Stimulated activated naive B cell treated with anti-CD40 and anti-IgM and Interleukin-4, amounts not matched to agents 10 μg/mL and 1 μg/mL and 100 μg/mL, for 72 hours (primary cell): ENCODE results near the gene MIEF1.
A peak's percentile ranks its signal among the peaks of the same experiment; 100 is the strongest.

Source experiments
- ATAC-seq, 2 donors: fragments of 150-1000 bp; cut with Tn5 transposase; replicated peaks; 2 replicates each; pipeline ENCODE4 v1.10.0; 2021; ENCODE audit warnings: moderate library complexity in 1 of 2
- DNase-seq: peaks from one replicate; pipeline ENCODE4 v3.0.0; 2021
- H3K27ac Mint-ChIP-seq: one replicate; pipeline ENCODE4 v1.8.0; 2022; ENCODE audit warnings: mild to moderate bottlenecking, mixed read lengths
- H3K27me3 Mint-ChIP-seq, 2 donors: one replicate each; pipeline ENCODE4 v1.8.0; 2022; ENCODE audit warnings: mixed read lengths in 2 of 2
- H3K36me3 Mint-ChIP-seq, 2 donors: one replicate each; pipeline ENCODE4 v1.8.0; 2022; ENCODE audit warnings: mixed read lengths in 2 of 2, mild to moderate bottlenecking in 1 of 2
- H3K4me1 Mint-ChIP-seq, 2 donors: one replicate each; pipeline ENCODE4 v1.8.0; 2022; ENCODE audit warnings: mixed read lengths in 2 of 2, mild to moderate bottlenecking in 1 of 2
- H3K4me3 Mint-ChIP-seq, 2 donors: one replicate each; pipeline ENCODE4 v1.8.0; 2022; ENCODE audit warnings: mild to moderate bottlenecking in 2 of 2, mixed read lengths in 2 of 2, moderate library complexity in 1 of 2
- H3K9me3 Mint-ChIP-seq, 2 donors: one replicate each; pipeline ENCODE4 v1.8.0; 2022; ENCODE audit warnings: mixed read lengths in 2 of 2, mild to moderate bottlenecking in 1 of 2

MIEF1 gene

DNA sequence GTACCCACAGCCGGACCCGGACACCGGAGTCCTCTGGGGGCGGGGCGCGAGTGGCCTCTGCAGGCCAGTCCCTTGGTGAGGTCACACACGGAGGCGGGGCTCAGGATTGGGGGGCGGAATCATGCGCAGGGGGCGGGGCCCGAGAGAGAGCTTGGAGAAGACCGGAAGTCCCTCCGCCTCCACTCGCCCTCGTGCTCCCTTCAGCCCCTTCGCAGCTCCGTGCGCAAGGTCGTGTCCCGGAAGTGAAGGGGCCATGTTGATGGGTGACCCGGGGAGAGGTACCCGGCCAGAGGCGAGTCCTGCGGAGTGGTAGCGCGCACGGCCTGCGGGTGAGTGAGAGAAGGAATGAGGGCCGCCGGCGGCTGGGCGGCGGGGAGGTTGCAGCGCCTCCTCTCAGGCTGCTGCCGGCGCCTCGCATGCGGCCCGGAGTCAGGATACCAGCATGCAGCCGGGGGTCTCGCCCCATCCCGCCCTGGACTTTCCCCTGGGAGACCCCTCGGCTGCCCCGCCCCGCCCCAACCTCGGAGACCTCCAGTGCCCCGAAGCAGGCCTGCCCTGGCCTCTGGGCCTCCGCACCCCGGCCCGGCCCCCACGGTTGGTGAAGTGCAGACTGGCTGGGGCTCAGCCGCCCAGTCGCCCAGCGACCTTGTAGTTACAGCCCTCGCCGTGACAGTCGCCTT lies at the start of gene MIEF1:
Gene MIEF1, plus strand, starts transcription at position 182 of the 680 bp plus-strand sequence. CDS start 9,005 bp downstream, outside the sequence.
- ATAC-seq = peak; percentile 98 to 99
- DNase-seq = peak; percentile 92
- Mint-ChIP-seq H3K4me3 (peak within 1 kb of the TSS; percentile 86 to 95), H3K9me3 (no peaks in the 10 kb centered on the region), H3K36me3 (peaks cover 25 to 33% of the 10 kb centered on the region in 2 donors), H3K27ac (peak within 1 kb of the TSS; percentile 94), H3K4me1 (peaks cover 23 to 43% of the 10 kb centered on the region in 2 donors), H3K27me3 (no peaks in the 10 kb centered on the region)

GRCh38 chr22:39452740-39453040 lies 49.4 kb upstream of the MIEF1 start:
- DNase-seq (no peak), ATAC-seq (no peak)
- no peak overlapping the region for H3K27ac Mint-ChIP-seq
- peaks cover 13 to 23% of the 10 kb centered on the region in 2 donors for H3K27me3 Mint-ChIP-seq
- no peak overlapping the region for H3K4me3 Mint-ChIP-seq
- H3K4me1 Mint-ChIP-seq = peaks cover 41 to 54% of the 10 kb centered on the region in 2 donors
- H3K36me3 Mint-ChIP-seq = peaks cover 3 to 16% of the 10 kb centered on the region in 2 donors
- no peaks in the 10 kb centered on the region for H3K9me3 Mint-ChIP-seq

- H3K9me3 Mint-ChIP-seq = no peaks in the 10 kb centered on the region
- DNase-seq = no peak
- H3K27me3 Mint-ChIP-seq = peaks cover 20 to 33% of the 10 kb centered on the region in 2 donors
- no peak for ATAC-seq
- peaks cover 3 to 23% of the 10 kb centered on the region in 2 donors for H3K36me3 Mint-ChIP-seq
- peak overlapping the region; percentile 52 for H3K27ac Mint-ChIP-seq
- H3K4me1 Mint-ChIP-seq = peaks cover 39 to 52% of the 10 kb centered on the region in 2 donors
- no peak overlapping the region for H3K4me3 Mint-ChIP-seq
Observed at GRCh38 chr22:39453765-39454378, 48.2 kb upstream of the MIEF1 start.

GRCh38 chr22:39454385-39454871 lies 47.7 kb upstream of the MIEF1 start:
- Mint-ChIP-seq H3K4me1 (peaks cover 33 to 50% of the 10 kb centered on the region in 2 donors), H3K4me3 (no peak overlapping the region), H3K36me3 (peaks cover 3 to 23% of the 10 kb centered on the region in 2 donors), H3K27ac (peak overlapping the region; percentile 60), H3K9me3 (no peaks in the 10 kb centered on the region), H3K27me3 (peaks cover 20 to 33% of the 10 kb centered on the region in 2 donors)
- ATAC-seq (no peak), DNase-seq (no peak)

DNA sequence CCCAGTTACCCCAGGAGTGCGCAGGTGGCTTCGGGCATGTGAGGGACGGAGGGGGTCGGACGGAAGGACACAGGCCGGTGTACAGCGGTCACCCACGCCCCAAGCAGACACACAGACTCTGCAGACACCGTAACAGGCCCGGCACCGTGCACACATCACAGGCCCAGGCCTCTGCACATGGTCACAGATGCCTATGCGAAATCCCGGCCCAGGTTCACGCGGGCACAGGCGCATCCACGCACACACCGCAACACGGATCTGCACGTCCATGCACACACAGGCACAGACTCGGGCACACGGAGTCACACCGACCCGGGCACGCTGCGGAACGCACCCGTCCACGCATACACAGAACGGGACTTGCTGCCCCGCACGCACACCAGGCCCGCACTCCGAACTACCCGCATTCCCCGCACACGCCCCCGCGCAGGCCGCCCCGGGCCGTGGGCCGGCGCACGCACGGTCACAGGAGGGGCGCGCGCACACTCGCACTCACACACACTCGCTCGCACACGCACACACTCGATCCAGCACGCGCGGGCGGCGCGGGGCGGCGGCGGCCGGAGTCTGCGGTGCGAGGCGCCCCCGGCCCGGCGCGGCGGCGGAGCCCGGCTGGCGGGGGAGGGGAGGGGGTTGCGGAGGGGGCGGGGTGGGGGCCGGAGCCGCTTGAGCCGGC lies 45.4 kb upstream of the MIEF1 start, which contains the start of gene MGAT3:
Gene MGAT3, plus strand, starts transcription at position 491 of the 676 bp plus-strand sequence. CDS start 30,336 bp downstream, outside the sequence.
- peaks cover 26 to 45% of the 10 kb centered on the region in 2 donors for H3K4me1 Mint-ChIP-seq
- H3K27ac Mint-ChIP-seq = peak within 1 kb of the TSS; percentile 51
- DNase-seq (no peak), ATAC-seq (peak in 1 of 2 donors; percentile 11)
- peaks cover 3 to 23% of the 10 kb centered on the region in 2 donors for H3K36me3 Mint-ChIP-seq
- peaks cover 20 to 33% of the 10 kb centered on the region in 2 donors for H3K27me3 Mint-ChIP-seq
- H3K9me3 Mint-ChIP-seq = no peaks in the 10 kb centered on the region
- peak within 1 kb of the TSS; percentile 73 to 86 for H3K4me3 Mint-ChIP-seq

DNA sequence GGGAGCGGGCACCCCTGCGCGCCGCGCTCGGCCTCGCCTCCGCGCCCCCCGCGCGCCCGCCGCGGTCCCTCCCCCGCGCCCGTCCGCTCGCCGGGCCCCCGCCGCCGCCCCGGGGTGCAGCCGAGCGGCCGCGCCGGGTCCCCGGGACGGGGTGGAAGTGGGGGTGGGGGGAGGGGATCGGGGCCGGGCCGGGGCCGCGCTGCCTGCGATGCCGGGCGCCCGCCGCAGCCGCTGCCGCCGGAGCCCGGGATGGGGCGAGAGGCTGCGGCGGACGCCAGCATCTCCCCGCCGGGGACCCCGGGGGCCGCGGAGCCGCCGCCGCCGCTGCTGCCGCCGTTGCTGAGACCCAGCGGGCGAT lies 44.9 kb upstream of the MIEF1 start:
- DNase-seq (no peak), ATAC-seq (peak; percentile 40 to 47)
- Mint-ChIP-seq H3K36me3 (peaks cover 3 to 23% of the 10 kb centered on the region in 2 donors), H3K4me1 (peaks cover 26 to 45% of the 10 kb centered on the region in 2 donors), H3K27me3 (peaks cover 20 to 33% of the 10 kb centered on the region in 2 donors), H3K4me3 (no peak overlapping the region), H3K9me3 (no peaks in the 10 kb centered on the region), H3K27ac (no peak overlapping the region)

GRCh38 chr22:39457556-39458443 lies 44.3 kb upstream of the MIEF1 start:
- Mint-ChIP-seq H3K27ac (peak overlapping the region; percentile 83), H3K4me1 (peaks cover 28 to 49% of the 10 kb centered on the region in 2 donors), H3K9me3 (no peaks in the 10 kb centered on the region), H3K4me3 (peak overlapping the region; percentile 86 to 87), H3K27me3 (peaks cover 20 to 33% of the 10 kb centered on the region in 2 donors), H3K36me3 (peaks cover 3 to 23% of the 10 kb centered on the region in 2 donors)
- DNase-seq (no peak), ATAC-seq (peak; percentile 43 to 48)

- peaks cover 4 to 23% of the 10 kb centered on the region in 2 donors for H3K36me3 Mint-ChIP-seq
- ATAC-seq = no peak
- DNase-seq = no peak
- peak overlapping the region; percentile 86 to 87 for H3K4me3 Mint-ChIP-seq
- H3K9me3 Mint-ChIP-seq = no peaks in the 10 kb centered on the region
- peak overlapping the region; percentile 83 for H3K27ac Mint-ChIP-seq
- peaks cover 20 to 33% of the 10 kb centered on the region in 2 donors for H3K27me3 Mint-ChIP-seq
- H3K4me1 Mint-ChIP-seq = peaks cover 35 to 56% of the 10 kb centered on the region in 2 donors
Observed at GRCh38 chr22:39458444-39459083, 43.5 kb upstream of the MIEF1 start.

DNA sequence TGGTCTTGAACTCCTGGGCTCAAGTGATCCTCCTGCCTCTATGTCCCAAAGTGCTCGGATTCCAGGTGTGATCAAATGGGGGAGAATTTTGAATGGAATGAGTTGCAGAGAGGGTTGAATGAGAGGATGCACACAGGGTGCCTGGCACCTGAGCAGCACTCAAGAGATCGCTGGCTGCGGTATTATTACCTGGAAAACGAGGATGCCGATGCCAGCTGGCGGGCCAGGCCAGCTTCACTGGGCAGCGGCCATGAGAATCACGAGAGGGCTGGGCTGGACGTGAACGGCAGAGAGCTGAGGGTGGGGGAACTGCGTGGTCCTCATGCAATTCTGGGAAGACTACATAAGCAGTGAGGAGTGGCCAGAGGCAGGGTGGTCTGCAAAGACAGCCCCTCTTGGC lies 42.4 kb upstream of the MIEF1 start:
- ATAC-seq = no peak
- peaks cover 32 to 58% of the 10 kb centered on the region in 2 donors for H3K4me1 Mint-ChIP-seq
- no peak for DNase-seq
- H3K27me3 Mint-ChIP-seq = peaks cover 15 to 25% of the 10 kb centered on the region in 2 donors
- H3K9me3 Mint-ChIP-seq = no peaks in the 10 kb centered on the region
- H3K27ac Mint-ChIP-seq = no peak overlapping the region
- peaks cover 1 to 19% of the 10 kb centered on the region in 2 donors for H3K36me3 Mint-ChIP-seq
- H3K4me3 Mint-ChIP-seq = no peak overlapping the region

GRCh38 chr22:39462443-39463221 lies 39.5 kb upstream of the MIEF1 start:
- H3K4me3 Mint-ChIP-seq = no peak overlapping the region
- H3K9me3 Mint-ChIP-seq = no peaks in the 10 kb centered on the region
- ATAC-seq (peak; percentile 20 to 27), DNase-seq (no peak)
- H3K36me3 Mint-ChIP-seq = peaks cover 1 to 7% of the 10 kb centered on the region in 2 donors
- H3K27me3 Mint-ChIP-seq = peaks cover 7 to 10% of the 10 kb centered on the region in 2 donors
- H3K27ac Mint-ChIP-seq = peak overlapping the region; percentile 75
- H3K4me1 Mint-ChIP-seq = peaks cover 53 to 87% of the 10 kb centered on the region in 2 donors

GRCh38 chr22:39463277-39463676 lies 38.8 kb upstream of the MIEF1 start:
- DNase-seq (no peak), ATAC-seq (no peak)
- Mint-ChIP-seq H3K27ac (peak overlapping the region; percentile 65), H3K27me3 (peaks cover 4 to 6% of the 10 kb centered on the region in 2 donors), H3K4me1 (peaks cover 52 to 88% of the 10 kb centered on the region in 2 donors), H3K9me3 (no peaks in the 10 kb centered on the region), H3K36me3 (peaks cover 1 to 5% of the 10 kb centered on the region in 2 donors), H3K4me3 (peak overlapping the region in 1 of 2 donors; percentile 29)

DNA sequence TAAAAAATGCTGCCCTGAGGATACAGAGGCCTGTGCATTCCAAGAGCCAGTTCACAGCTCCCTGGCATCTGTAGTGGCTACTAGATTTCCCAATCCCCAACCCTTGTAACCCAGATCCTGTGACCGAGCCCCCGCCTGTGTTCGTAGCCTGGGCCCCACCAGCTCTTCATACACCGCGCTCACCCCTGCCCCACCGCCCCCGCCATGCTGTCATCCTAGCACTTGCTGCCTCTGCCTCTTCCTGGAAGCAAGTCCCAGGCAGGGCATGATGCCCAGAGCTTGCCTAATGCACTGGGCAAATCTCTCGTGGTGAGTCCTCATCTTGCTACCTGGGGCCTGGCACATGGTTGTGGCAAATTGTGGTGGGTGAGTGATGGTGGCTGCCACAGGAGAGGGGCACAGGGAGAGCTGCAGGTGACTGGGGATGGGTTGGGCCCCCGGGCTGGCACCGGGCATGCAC lies 38.1 kb upstream of the MIEF1 start:
- Mint-ChIP-seq H3K27me3 (no peaks in the 10 kb centered on the region), H3K27ac (peak overlapping the region; percentile 53), H3K36me3 (peaks cover 0 to 1% of the 10 kb centered on the region in 2 donors), H3K4me3 (no peak overlapping the region), H3K4me1 (peaks cover 53 to 89% of the 10 kb centered on the region in 2 donors), H3K9me3 (no peaks in the 10 kb centered on the region)
- no peak for ATAC-seq
- no peak for DNase-seq
